Measurements from ENCODE around the gene CAV2. TPM values are rescaled to one million over a fixed set of nuclear protein-coding genes. Genes with fewer than 3 reads are reported as not detected.

The CAV2 gene
- total RNA-seq, 1 donor from 2014 or later, result 150 TPM

DNA sequence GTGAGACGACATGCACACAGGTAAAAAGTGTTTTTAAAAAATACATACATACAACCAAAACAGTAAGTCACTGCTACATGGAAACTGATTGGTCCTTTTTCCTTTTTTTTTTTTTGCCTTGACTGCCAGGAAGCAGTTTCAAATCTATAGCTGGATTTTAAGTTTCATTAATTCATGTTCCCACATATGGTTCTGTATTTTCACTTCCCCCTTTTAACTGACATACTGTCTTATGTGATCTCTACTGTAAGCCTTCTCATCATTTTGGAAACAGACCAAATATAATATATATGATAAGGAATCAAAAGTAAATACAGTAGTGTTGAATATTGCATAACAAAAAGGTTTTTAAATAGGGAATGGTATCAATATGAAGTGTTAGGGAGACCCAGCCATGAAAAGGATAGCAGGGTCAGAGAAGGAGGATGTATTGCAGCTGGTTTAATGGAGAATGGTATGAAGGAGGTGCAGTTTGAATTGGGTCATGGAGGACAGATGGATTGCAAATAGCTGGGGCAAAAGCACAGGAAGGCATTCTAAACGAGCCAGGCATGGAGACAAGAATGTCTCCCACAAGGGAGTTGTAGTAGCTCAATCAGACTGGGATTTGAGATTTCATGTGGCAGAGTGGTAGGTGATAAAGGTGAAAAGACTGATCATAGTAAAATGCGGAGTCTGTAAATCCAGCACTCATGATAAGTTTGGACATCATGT is 30.7 kb downstream of the CAV2 start:
- Histone ChIP-seq H3K36me3 (ENCODE audit: control insufficient read depth, insufficient read depth, low read length) (peaks cover 19% of the 10 kb centered on the region), H3K4me3 (ENCODE audit: low read depth, low read length) (no peak overlapping the region), H3K27me3 (ENCODE audit: control insufficient read depth, insufficient read depth, low read length) (no peaks in the 10 kb centered on the region)
- no peak for TF ChIP-seq CTCF (IDR thresholded peaks at IDR 0.05; ENCODE audit: insufficient read depth, low read length, severe bottlenecking)
- DNase-seq (ENCODE audit: low read depth) (no peak), FAIRE-seq (no peak)

- no peak overlapping the region for H3K4me3 ChIP-seq (ENCODE audit: low read depth, low read length)
- TF ChIP-seq CTCF (IDR thresholded peaks at IDR 0.05; ENCODE audit: insufficient read depth, low read length, severe bottlenecking), result no peak
- DNase-seq (ENCODE audit: low read depth), result no peak
- no peaks in the 10 kb centered on the region for H3K27me3 ChIP-seq (ENCODE audit: control insufficient read depth, insufficient read depth, low read length)
- peaks cover 20% of the 10 kb centered on the region for H3K36me3 ChIP-seq (ENCODE audit: control insufficient read depth, insufficient read depth, low read length)
- FAIRE-seq, result no peak
These were observed 32.7 kb downstream of the CAV2 start for GRCh38 chr7:116532102-116532688.

DNA sequence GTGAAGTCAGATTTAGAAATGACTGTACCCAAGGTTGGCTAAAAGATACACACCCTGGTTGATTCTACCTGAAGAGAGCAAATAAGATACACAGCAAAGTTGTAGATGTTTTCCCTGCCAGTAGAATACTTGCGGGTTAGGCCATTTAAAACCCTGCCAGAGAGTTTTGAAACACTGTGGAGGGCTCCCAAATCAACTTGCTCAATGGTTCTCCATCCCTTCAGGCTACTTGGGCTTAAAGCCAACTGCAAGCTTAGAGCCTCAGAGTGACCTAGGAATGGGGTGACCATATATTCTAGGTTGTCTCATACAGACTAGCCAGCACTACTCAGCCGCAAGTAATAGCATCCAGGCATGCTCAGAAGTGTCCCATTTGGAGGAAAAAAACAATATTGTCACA is 35.3 kb downstream of the CAV2 start:
- H3K4me3 ChIP-seq (ENCODE audit: low read depth, low read length), result no peak overlapping the region
- no peak for FAIRE-seq
- peaks cover 29% of the 10 kb centered on the region for H3K36me3 ChIP-seq (ENCODE audit: control insufficient read depth, insufficient read depth, low read length)
- no peaks in the 10 kb centered on the region for H3K27me3 ChIP-seq (ENCODE audit: control insufficient read depth, insufficient read depth, low read length)
- no peak for DNase-seq (ENCODE audit: low read depth)
- TF ChIP-seq CTCF (IDR thresholded peaks at IDR 0.05; ENCODE audit: insufficient read depth, low read length, severe bottlenecking), result no peak

- no peaks in the 10 kb centered on the region for H3K27me3 ChIP-seq (ENCODE audit: control insufficient read depth, insufficient read depth, low read length)
- FAIRE-seq (no peak), DNase-seq (ENCODE audit: low read depth) (no peak)
- TF ChIP-seq CTCF (IDR thresholded peaks at IDR 0.05; ENCODE audit: insufficient read depth, low read length, severe bottlenecking), result no peak
- no peak overlapping the region for H3K4me3 ChIP-seq (ENCODE audit: low read depth, low read length)
- peaks cover 30% of the 10 kb centered on the region for H3K36me3 ChIP-seq (ENCODE audit: control insufficient read depth, insufficient read depth, low read length)
These were observed 35.9 kb downstream of the CAV2 start for GRCh38 chr7:116535416-116535815.

DNA sequence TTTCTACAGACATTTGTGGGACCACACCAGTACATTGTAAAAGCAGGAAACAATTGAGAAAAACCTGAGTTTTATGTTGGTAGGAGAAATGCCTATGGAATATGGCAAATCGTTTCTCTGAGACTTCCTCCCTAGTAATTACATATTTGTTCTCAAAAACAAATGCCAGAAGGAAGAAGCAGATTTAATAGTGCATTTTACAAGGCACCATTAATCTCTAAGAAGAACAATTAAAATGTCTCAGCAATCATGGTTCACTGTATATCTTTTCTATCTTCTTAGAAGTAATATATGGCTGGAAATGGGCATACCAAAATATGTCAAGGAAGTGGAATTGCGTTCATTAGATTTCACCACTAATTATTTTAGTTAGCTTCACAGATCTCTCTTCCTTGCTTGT is 38.6 kb downstream of the CAV2 start:
- peaks cover 25% of the 10 kb centered on the region for H3K36me3 ChIP-seq (ENCODE audit: control insufficient read depth, insufficient read depth, low read length)
- H3K4me3 ChIP-seq (ENCODE audit: low read depth, low read length), result no peak overlapping the region
- H3K27me3 ChIP-seq (ENCODE audit: control insufficient read depth, insufficient read depth, low read length), result no peaks in the 10 kb centered on the region
- no peak for TF ChIP-seq CTCF (IDR thresholded peaks at IDR 0.05; ENCODE audit: insufficient read depth, low read length, severe bottlenecking)
- no peak for DNase-seq (ENCODE audit: low read depth)
- FAIRE-seq, result no peak
